Liver (tissue), 3 donors: ENCODE measurements around the gene TAAR1.
A peak's percentile ranks its signal among the peaks of the same experiment; 100 is the strongest.

Experiments
- ATF3 ChIP-seq: IDR thresholded peaks from 2 replicates; pipeline ENCODE4 v1.6.1; 2016; ENCODE audit warnings: antibody characterized with exemption
- CTCF ChIP-seq: fragments of 150-350 bp; IDR thresholded peaks from 2 replicates; pipeline ENCODE4 v1.5.1; 2017; ENCODE audit warnings: improper control_type of control experiment, low read depth, low read length; ENCODE audit not compliant: missing input control
- FOXA1 ChIP-seq: IDR thresholded peaks from 2 replicates; pipeline ENCODE4 v1.6.1; 2016; ENCODE audit warnings: antibody characterized with exemption
- GABPA ChIP-seq, 2 donors: IDR thresholded peaks in 1 of 2; conservative IDR thresholded peaks in 1 of 2; 2 replicates each; pipeline ENCODE4 v1.6.1; 2016; ENCODE audit warnings: antibody characterized with exemption in 2 of 2, mild to moderate bottlenecking in 1 of 2, moderate library complexity in 1 of 2
- JUND ChIP-seq, 2 donors: IDR thresholded peaks; 2 replicates each; pipeline ENCODE4 v1.6.1; 2016; ENCODE audit warnings: antibody characterized with exemption in 2 of 2
- MAX ChIP-seq: IDR thresholded peaks from 2 replicates; pipeline ENCODE4 v1.6.1; 2016; ENCODE audit warnings: antibody characterized with exemption
- RAD21 ChIP-seq, 2 donors: IDR thresholded peaks; 2 replicates each; pipeline ENCODE4 v1.6.1; 2016; ENCODE audit warnings: antibody characterized with exemption in 2 of 2, mild to moderate bottlenecking in 2 of 2
- REST ChIP-seq: IDR thresholded peaks from 2 replicates; pipeline ENCODE4 v1.6.1; 2016; ENCODE audit warnings: antibody characterized with exemption, mild to moderate bottlenecking
- SP1 ChIP-seq: IDR thresholded peaks from 2 replicates; pipeline ENCODE4 v1.6.1; 2018; ENCODE audit warnings: antibody characterized with exemption, mild to moderate bottlenecking
- TAF1 ChIP-seq: conservative IDR thresholded peaks from 2 replicates; pipeline ENCODE4 v1.6.1; 2016; ENCODE audit warnings: antibody characterized with exemption, mild to moderate bottlenecking
- YY1 ChIP-seq: IDR thresholded peaks from 2 replicates; pipeline ENCODE4 v1.6.1; 2016; ENCODE audit warnings: antibody characterized with exemption, mild to moderate bottlenecking
- donor health status: healthy.
- donor health status: healthy.

GRCh38 chr6:132598473-132598872 is 60.5 kb downstream of the TAAR1 start:
- TF ChIP-seq GABPA (IDR thresholded peaks at IDR 0.05 in 1 of 2, conservative IDR thresholded peaks at IDR 0.05 in 1 of 2) (no peak), CTCF (peak; percentile 56), TAF1 (no peak), MAX (peak; percentile 55), ATF3 (no peak), YY1 (peak; percentile 55), JUND (IDR thresholded peaks at IDR 0.05) (peak in 1 of 2 donors; percentile 62), RAD21 (IDR thresholded peaks at IDR 0.05) (peak; percentile 61 to 72), SP1 (peak; percentile 49), REST (peak; percentile 26), FOXA1 (no peak)
